Measurements from ENCODE around the gene SYT13.

GRCh38 chr11:45304111-45304991 lies 18.2 kb upstream of the SYT13 start:
- TF ChIP-seq USF1 (IDR thresholded peaks at IDR 0.05) (no peak), REST (IDR thresholded peaks at IDR 0.05; ENCODE audit: low read depth) (no peak), TCF12 (IDR thresholded peaks at IDR 0.05; ENCODE audit: low read depth) (no peak), TEAD4 (IDR thresholded peaks at IDR 0.05) (no peak), EP300 (IDR thresholded peaks at IDR 0.05; ENCODE audit: borderline replicate concordance) (no peak), EGR1 (IDR thresholded peaks at IDR 0.05) (no peak), MAX (IDR thresholded peaks at IDR 0.05) (no peak), CEBPB (IDR thresholded peaks at IDR 0.05) (no peak), YY1 (IDR thresholded peaks at IDR 0.05; ENCODE audit: low read depth) (no peak), TAF1 (IDR thresholded peaks at IDR 0.05; ENCODE audit: low read depth) (no peak), FOXM1 (IDR thresholded peaks at IDR 0.05; ENCODE audit: borderline replicate concordance, low read depth) (no peak)

Data from Ishikawa (cell line).